ENCODE measurements around the gene PDCD11. TPM values are rescaled to one million over a fixed set of nuclear protein-coding genes. Genes with fewer than 3 reads are reported as not detected.

PDCD11 gene
- total and polyA plus RNA-seq, 2 experiments from 2014 or later, result 17.5 to 26.6 TPM

DNA sequence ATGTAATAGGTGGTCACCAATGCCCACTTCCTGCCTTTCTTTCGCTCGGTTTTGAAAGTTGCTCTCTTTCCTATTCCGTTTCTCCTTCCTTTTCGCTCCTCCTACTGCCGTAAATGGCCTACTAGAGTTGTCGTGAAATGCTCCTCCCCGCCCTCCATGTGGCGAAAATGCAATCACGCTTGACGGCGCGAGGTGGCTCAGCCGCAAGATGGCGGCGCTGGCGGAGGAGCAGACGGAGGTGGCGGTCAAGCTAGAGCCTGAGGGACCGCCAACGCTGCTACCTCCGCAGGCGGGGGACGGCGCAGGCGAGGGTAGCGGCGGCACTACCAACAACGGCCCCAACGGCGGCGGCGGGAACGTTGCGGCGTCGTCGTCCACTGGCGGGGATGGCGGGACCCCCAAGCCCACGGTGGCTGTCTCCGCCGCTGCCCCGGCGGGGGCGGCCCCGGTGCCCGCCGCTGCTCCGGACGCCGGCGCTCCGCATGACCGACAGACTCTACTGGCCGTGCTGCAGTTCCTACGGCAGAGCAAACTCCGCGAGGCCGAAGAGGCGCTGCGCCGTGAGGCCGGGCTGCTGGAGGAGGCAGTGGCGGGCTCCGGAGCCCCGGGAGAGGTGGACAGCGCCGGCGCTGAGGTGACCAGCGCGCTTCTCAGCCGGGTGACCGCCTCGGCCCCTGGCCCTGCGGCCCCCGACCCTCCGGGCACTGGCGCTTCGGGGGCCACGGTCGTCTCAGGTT is 28.5 kb upstream of the PDCD11 start, which contains the start of gene TAF5:
Gene TAF5, plus strand, starts transcription at position 195 of the 737 bp plus-strand sequence. Its CDS starts 14 bp downstream, at position 209.
- no peaks in the 10 kb centered on the region for H3F3A ChIP-seq (ENCODE audit: insufficient read depth)
- H3K9me2 ChIP-seq (ENCODE audit: insufficient read depth), result no peaks in the 10 kb centered on the region
- H3K4me3 ChIP-seq, result peak within 1 kb of the TSS; percentile 91
- peak within 1 kb of the TSS; percentile 92 for H3K4me2 ChIP-seq (ENCODE audit: unreplicated experiment)
- H3K36me3 ChIP-seq (ENCODE audit: low read depth), result no peaks in the 10 kb centered on the region
- DNase-seq, result peak; percentile 98
- TF ChIP-seq EZH2phosphoT487 (IDR thresholded peaks at IDR 0.05; ENCODE audit: insufficient read depth, low read depth), result no peak
- no peak for TF ChIP-seq EZH2 (IDR thresholded peaks at IDR 0.05; ENCODE audit: insufficient read depth, poor library complexity, severe bottlenecking)
- peaks cover 39% of the 10 kb centered on the region for H3K79me2 ChIP-seq (ENCODE audit: insufficient read depth)
- H3K9ac ChIP-seq, result peak within 1 kb of the TSS; percentile 75
- peaks cover 8% of the 10 kb centered on the region; the same call in 1 of the 2 replicates for H3K4me1 ChIP-seq (ENCODE audit: insufficient read depth)
- H3K9me3 ChIP-seq (ENCODE audit: low read depth), result no peaks in the 10 kb centered on the region
- no peaks in the 10 kb centered on the region for H3K27me3 ChIP-seq (replicated peaks; ENCODE audit: insufficient read depth)
- no peaks in the 10 kb centered on the region for H4K20me1 ChIP-seq (ENCODE audit: insufficient read depth)
- H3K27ac ChIP-seq, result peak within 1 kb of the TSS; percentile 56
- WGBS, 2 experiments (ENCODE audit: low coverage in 1 of 2, low lambda C conversion rate in 2 of 2, missing lambda C conversion rate in 2 of 2), result 0 to 1% methylated on average over 47 to 63 of the region's 81 CpGs
- in situ Hi-C loops (cut with MboI), result no loop called here
- peak within 1 kb of the TSS; percentile 96 for H2AFZ ChIP-seq

- in situ Hi-C loops (cut with MboI), result no loop called here
- H3K9me3 ChIP-seq (ENCODE audit: low read depth), result no peaks in the 10 kb centered on the region
- peaks cover 39% of the 10 kb centered on the region for H3K79me2 ChIP-seq (ENCODE audit: insufficient read depth)
- peaks cover 8% of the 10 kb centered on the region; the same call in 1 of the 2 replicates for H3K4me1 ChIP-seq (ENCODE audit: insufficient read depth)
- H3K9me2 ChIP-seq (ENCODE audit: insufficient read depth), result no peaks in the 10 kb centered on the region
- no peak for TF ChIP-seq EZH2 (IDR thresholded peaks at IDR 0.05; ENCODE audit: insufficient read depth, poor library complexity, severe bottlenecking)
- TF ChIP-seq EZH2phosphoT487 (IDR thresholded peaks at IDR 0.05; ENCODE audit: insufficient read depth, low read depth), result no peak
- no peak overlapping the region for H3K4me3 ChIP-seq
- H3K4me2 ChIP-seq (ENCODE audit: unreplicated experiment), result no peak overlapping the region
- WGBS, 2 experiments (ENCODE audit: low coverage in 1 of 2, low lambda C conversion rate in 2 of 2, missing lambda C conversion rate in 2 of 2), result 66 to 67% methylated on average over 3 of the region's 3 CpGs
- DNase-seq, result no peak
- no peak overlapping the region for H3K9ac ChIP-seq
- 0 out of 2 replicates have a peak, but pooled peaks cover 4% of the 10 kb centered on the region for H4K20me1 ChIP-seq (ENCODE audit: insufficient read depth)
- no peak overlapping the region for H3K27ac ChIP-seq
- no peak overlapping the region for H2AFZ ChIP-seq
- peaks cover 6% of the 10 kb centered on the region; the same call in 1 of the 2 replicates for H3F3A ChIP-seq (ENCODE audit: insufficient read depth)
- peaks cover 10% of the 10 kb centered on the region; the same call in 1 of the 2 replicates for H3K36me3 ChIP-seq (ENCODE audit: low read depth)
- no peaks in the 10 kb centered on the region for H3K27me3 ChIP-seq (replicated peaks; ENCODE audit: insufficient read depth)
These were observed 22.9 kb upstream of the PDCD11 start for GRCh38 chr10:103373544-103373943.

GRCh38 chr10:103374263-103374662 is 22.2 kb upstream of the PDCD11 start:
- Histone ChIP-seq H3K36me3 (ENCODE audit: low read depth) (peaks cover 10% of the 10 kb centered on the region; the same call in 1 of the 2 replicates), H2AFZ (no peak overlapping the region), H3K4me3 (no peak overlapping the region), H3K79me2 (ENCODE audit: insufficient read depth) (peaks cover 32% of the 10 kb centered on the region), H3K4me1 (ENCODE audit: insufficient read depth) (peaks cover 3% of the 10 kb centered on the region; the same call in 1 of the 2 replicates), H3K9me2 (ENCODE audit: insufficient read depth) (no peaks in the 10 kb centered on the region), H3K27me3 (replicated peaks; ENCODE audit: insufficient read depth) (no peaks in the 10 kb centered on the region), H3K27ac (no peak overlapping the region), H3K9me3 (ENCODE audit: low read depth) (no peaks in the 10 kb centered on the region), H4K20me1 (ENCODE audit: insufficient read depth) (0 out of 2 replicates have a peak, but pooled peaks cover 4% of the 10 kb centered on the region), H3K4me2 (ENCODE audit: unreplicated experiment) (no peak overlapping the region), H3F3A (ENCODE audit: insufficient read depth) (peaks cover 6% of the 10 kb centered on the region; the same call in 1 of the 2 replicates), H3K9ac (no peak overlapping the region)
- TF ChIP-seq EZH2phosphoT487 (IDR thresholded peaks at IDR 0.05; ENCODE audit: insufficient read depth, low read depth) (no peak), EZH2 (IDR thresholded peaks at IDR 0.05; ENCODE audit: insufficient read depth, poor library complexity, severe bottlenecking) (no peak)
- WGBS, 2 experiments (ENCODE audit: low coverage in 1 of 2, low lambda C conversion rate in 2 of 2, missing lambda C conversion rate in 2 of 2), result 96 to 97% methylated on average over 5 of the region's 5 CpGs
- in situ Hi-C loops (cut with MboI), result no loop called here
- DNase-seq, result no peak

DNA sequence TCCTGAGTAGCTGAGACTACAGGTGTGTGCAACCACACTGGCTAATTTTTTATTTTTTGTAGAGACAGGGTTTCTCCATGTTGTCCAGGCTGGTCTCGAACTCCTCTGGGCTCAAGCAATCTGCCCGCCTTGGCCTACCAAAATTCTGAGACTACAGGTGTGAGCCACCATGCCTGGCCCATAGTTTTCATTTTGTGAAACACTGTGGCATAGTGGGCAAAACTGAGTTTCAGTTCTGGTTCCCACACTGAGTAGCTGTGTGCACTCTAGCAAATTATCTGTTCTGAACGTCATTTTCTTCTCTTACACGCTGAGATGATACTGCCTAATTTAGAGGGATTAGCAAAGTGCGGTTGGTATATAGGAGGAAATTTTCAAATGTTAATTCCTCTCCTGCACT is 13.7 kb upstream of the PDCD11 start:
- Histone ChIP-seq H3K9ac (no peak overlapping the region), H3K4me3 (no peak overlapping the region), H3K27me3 (replicated peaks; ENCODE audit: insufficient read depth) (no peaks in the 10 kb centered on the region), H2AFZ (no peak overlapping the region), H3K79me2 (ENCODE audit: insufficient read depth) (no peaks in the 10 kb centered on the region), H3K4me2 (ENCODE audit: unreplicated experiment) (no peak overlapping the region), H3K4me1 (ENCODE audit: insufficient read depth) (no peaks in the 10 kb centered on the region), H3K9me3 (ENCODE audit: low read depth) (no peaks in the 10 kb centered on the region), H4K20me1 (ENCODE audit: insufficient read depth) (0 out of 2 replicates have a peak, but pooled peaks cover 3% of the 10 kb centered on the region), H3K9me2 (ENCODE audit: insufficient read depth) (no peaks in the 10 kb centered on the region), H3F3A (ENCODE audit: insufficient read depth) (peaks cover 24% of the 10 kb centered on the region), H3K27ac (no peak overlapping the region), H3K36me3 (ENCODE audit: low read depth) (peaks cover 17% of the 10 kb centered on the region)
- TF ChIP-seq EZH2 (IDR thresholded peaks at IDR 0.05; ENCODE audit: insufficient read depth, poor library complexity, severe bottlenecking), result no peak
- whole genome bisulfite sequencing, 2 experiments (ENCODE audit: low coverage in 1 of 2, low lambda C conversion rate in 2 of 2, missing lambda C conversion rate in 2 of 2), result 91 to 95% methylated on average over 5 of the region's 5 CpGs
- no peak for DNase-seq
- in situ Hi-C loops (cut with MboI), result no loop called here

All from GM23248 (cell line).